IPS-18a (cell line): Measurements from ENCODE around the gene EXOC2.

Experiments used
- H3K27ac ChIP-seq: one replicate; pipeline ENCODE4 v1.5.1; 2013; ENCODE audit warnings: low read length
- H3K27me3 ChIP-seq: one replicate; pipeline ENCODE4 v1.6.1; 2013; ENCODE audit warnings: mild to moderate bottlenecking, low read length; ENCODE audit not compliant: control insufficient read depth, insufficient read depth
- H3K36me3 ChIP-seq: one replicate; pipeline ENCODE4 v1.6.1; 2013; ENCODE audit warnings: low read depth, low read length; ENCODE audit not compliant: control insufficient read depth
- H3K4me1 ChIP-seq: one replicate; pipeline ENCODE4 v1.6.1; 2013; ENCODE audit warnings: low read depth, low read length; ENCODE audit not compliant: control insufficient read depth
- H3K4me3 ChIP-seq: one replicate; pipeline ENCODE4 v1.5.1; 2013; ENCODE audit warnings: low read length
- H3K9ac ChIP-seq: one replicate; pipeline ENCODE4 v1.6.1; 2013; ENCODE audit warnings: mild to moderate bottlenecking, low read length, moderate library complexity
- H3K9me3 ChIP-seq: one replicate; pipeline ENCODE4 v1.6.1; 2013; ENCODE audit warnings: low read depth, low read length; ENCODE audit not compliant: control insufficient read depth

Gene EXOC2

GRCh38 chr6:593139-593906 is 99.6 kb downstream of the EXOC2 start:
- no peak overlapping the region for H3K9ac ChIP-seq
- peaks cover 19% of the 10 kb centered on the region for H3K36me3 ChIP-seq
- H3K27ac ChIP-seq: no peak overlapping the region

GRCh38 chr6:589090-589489 is 103.8 kb downstream of the EXOC2 start:
- H3K4me3 ChIP-seq: no peak overlapping the region
- no peak overlapping the region for H3K27ac ChIP-seq
- H3K27me3 ChIP-seq: no peaks in the 10 kb centered on the region
- peaks cover 17% of the 10 kb centered on the region for H3K36me3 ChIP-seq
- H3K4me1 ChIP-seq: peaks cover 16% of the 10 kb centered on the region
- no peak overlapping the region for H3K9ac ChIP-seq
- no peaks in the 10 kb centered on the region for H3K9me3 ChIP-seq

More at GRCh38 chr6:593139-593906, 99.6 kb downstream of the EXOC2 start:
- H3K27me3 ChIP-seq: no peaks in the 10 kb centered on the region
- H3K4me1 ChIP-seq: peaks cover 5% of the 10 kb centered on the region
- H3K4me3 ChIP-seq: no peak overlapping the region
- H3K9me3 ChIP-seq: no peaks in the 10 kb centered on the region

GRCh38 chr6:586553-586952 is 106.4 kb downstream of the EXOC2 start:
- H3K4me1 ChIP-seq: peaks cover 32% of the 10 kb centered on the region
- H3K9ac ChIP-seq: no peak overlapping the region
- no peaks in the 10 kb centered on the region for H3K27me3 ChIP-seq
- H3K9me3 ChIP-seq: no peaks in the 10 kb centered on the region
- H3K27ac ChIP-seq: no peak overlapping the region
- H3K4me3 ChIP-seq: no peak overlapping the region
- H3K36me3 ChIP-seq: peaks cover 8% of the 10 kb centered on the region

GRCh38 chr6:583635-584034 is 109.3 kb downstream of the EXOC2 start:
- H3K9ac ChIP-seq: no peak overlapping the region
- no peak overlapping the region for H3K4me3 ChIP-seq
- H3K4me1 ChIP-seq: peaks cover 34% of the 10 kb centered on the region
- no peaks in the 10 kb centered on the region for H3K9me3 ChIP-seq
- H3K36me3 ChIP-seq: no peaks in the 10 kb centered on the region
- H3K27me3 ChIP-seq: no peaks in the 10 kb centered on the region
- H3K27ac ChIP-seq: no peak overlapping the region

- H3K27me3 ChIP-seq: no peaks in the 10 kb centered on the region
- H3K9me3 ChIP-seq: no peaks in the 10 kb centered on the region
- H3K9ac ChIP-seq: no peak overlapping the region
- peaks cover 34% of the 10 kb centered on the region for H3K4me1 ChIP-seq
- no peak overlapping the region for H3K27ac ChIP-seq
- no peak overlapping the region for H3K4me3 ChIP-seq
- no peaks in the 10 kb centered on the region for H3K36me3 ChIP-seq
Observed at GRCh38 chr6:583116-583515, 109.8 kb downstream of the EXOC2 start.

GRCh38 chr6:582370-582769 is 110.6 kb downstream of the EXOC2 start:
- Histone ChIP-seq H3K27me3 (no peaks in the 10 kb centered on the region), H3K9me3 (no peaks in the 10 kb centered on the region), H3K9ac (peak overlapping the region; percentile 40), H3K27ac (no peak overlapping the region), H3K4me1 (peaks cover 34% of the 10 kb centered on the region), H3K4me3 (peak overlapping the region; percentile 44), H3K36me3 (no peaks in the 10 kb centered on the region)

GRCh38 chr6:579339-579738 is 113.6 kb downstream of the EXOC2 start:
- H3K27me3 ChIP-seq: no peaks in the 10 kb centered on the region
- no peak overlapping the region for H3K27ac ChIP-seq
- H3K36me3 ChIP-seq: no peaks in the 10 kb centered on the region
- no peaks in the 10 kb centered on the region for H3K9me3 ChIP-seq
- no peak overlapping the region for H3K4me3 ChIP-seq
- H3K4me1 ChIP-seq: peaks cover 22% of the 10 kb centered on the region
- H3K9ac ChIP-seq: no peak overlapping the region

- Histone ChIP-seq H3K36me3 (no peaks in the 10 kb centered on the region), H3K27me3 (no peaks in the 10 kb centered on the region), H3K27ac (no peak overlapping the region), H3K9ac (no peak overlapping the region), H3K4me3 (no peak overlapping the region), H3K9me3 (no peaks in the 10 kb centered on the region), H3K4me1 (no peaks in the 10 kb centered on the region)
Observed at GRCh38 chr6:572596-573265, 120.2 kb downstream of the EXOC2 start.

- no peak overlapping the region for H3K4me3 ChIP-seq
- H3K9ac ChIP-seq: no peak overlapping the region
- no peaks in the 10 kb centered on the region for H3K36me3 ChIP-seq
- H3K27me3 ChIP-seq: no peaks in the 10 kb centered on the region
- no peaks in the 10 kb centered on the region for H3K4me1 ChIP-seq
- no peaks in the 10 kb centered on the region for H3K9me3 ChIP-seq
- H3K27ac ChIP-seq: no peak overlapping the region
Observed at GRCh38 chr6:571892-572291, 121.0 kb downstream of the EXOC2 start.

- Histone ChIP-seq H3K9me3 (no peaks in the 10 kb centered on the region), H3K4me1 (no peaks in the 10 kb centered on the region), H3K9ac (no peak overlapping the region), H3K27ac (no peak overlapping the region), H3K4me3 (no peak overlapping the region), H3K27me3 (no peaks in the 10 kb centered on the region), H3K36me3 (no peaks in the 10 kb centered on the region)
Observed at GRCh38 chr6:570825-571224, 122.1 kb downstream of the EXOC2 start.

GRCh38 chr6:568954-569523 is 123.9 kb downstream of the EXOC2 start:
- H3K27me3 ChIP-seq: no peaks in the 10 kb centered on the region
- H3K9me3 ChIP-seq: no peaks in the 10 kb centered on the region
- no peak overlapping the region for H3K9ac ChIP-seq
- no peak overlapping the region for H3K4me3 ChIP-seq
- no peaks in the 10 kb centered on the region for H3K4me1 ChIP-seq
- peaks cover 7% of the 10 kb centered on the region for H3K36me3 ChIP-seq
- H3K27ac ChIP-seq: no peak overlapping the region
